Activated naive CD4-positive, alpha-beta T cell treated with anti-CD3 and anti-CD28 coated beads for 36 hours (primary cell): ENCODE results near the gene TNIP2. TPM values are rescaled to one million over a fixed set of nuclear protein-coding genes. Genes with fewer than 3 reads are reported as not detected.

ENCODE experiments used
- CTCF ChIA-PET: fragments of 350-600 bp; sonication (Branson Sonifier 250); formaldehyde crosslinking; loops from one replicate; lab custom pipeline; 2021; ENCODE audit warnings: antibody characterized with exemption; lab: Charles Lee
- DNase-seq: peaks from one replicate; pipeline ENCODE4 v3.0.0-alpha.2; 2020
- H3K27ac Mint-ChIP-seq: one replicate; pipeline ENCODE4 v1.8.0; 2021; ENCODE audit warnings: mild to moderate bottlenecking, mixed read lengths
- H3K27me3 Mint-ChIP-seq: one replicate; pipeline ENCODE4 v1.8.0; 2021; ENCODE audit warnings: low read depth, mixed read lengths
- H3K36me3 Mint-ChIP-seq: one replicate; pipeline ENCODE4 v1.8.0; 2021; ENCODE audit warnings: low read depth, mixed read lengths
- H3K4me1 Mint-ChIP-seq: one replicate; pipeline ENCODE4 v1.8.0; 2021; ENCODE audit warnings: low read depth, mixed read lengths
- H3K4me3 Mint-ChIP-seq: one replicate; pipeline ENCODE4 v1.8.0; 2021; ENCODE audit warnings: mild to moderate bottlenecking, moderate library complexity, mixed read lengths
- H3K9me3 Mint-ChIP-seq: one replicate; pipeline ENCODE4 v1.8.0; 2021; ENCODE audit warnings: mixed read lengths
- intact Hi-C: fragments of 100-400 bp; cut with micrococcal nuclease; formaldehyde crosslinking; loops from one replicate; pipeline ENCODE4 v1.15.1; 2023
- total RNA-seq, 2 experiments: library from RNA; stranded (reverse); gene quantifications; one replicate each; pipeline ENCODE4 v1.2.3, GENCODE V29; 2021

Gene TNIP2
- total RNA-seq, 2 experiments from 2014 or later = 54.2 to 55.0 TPM

DNA sequence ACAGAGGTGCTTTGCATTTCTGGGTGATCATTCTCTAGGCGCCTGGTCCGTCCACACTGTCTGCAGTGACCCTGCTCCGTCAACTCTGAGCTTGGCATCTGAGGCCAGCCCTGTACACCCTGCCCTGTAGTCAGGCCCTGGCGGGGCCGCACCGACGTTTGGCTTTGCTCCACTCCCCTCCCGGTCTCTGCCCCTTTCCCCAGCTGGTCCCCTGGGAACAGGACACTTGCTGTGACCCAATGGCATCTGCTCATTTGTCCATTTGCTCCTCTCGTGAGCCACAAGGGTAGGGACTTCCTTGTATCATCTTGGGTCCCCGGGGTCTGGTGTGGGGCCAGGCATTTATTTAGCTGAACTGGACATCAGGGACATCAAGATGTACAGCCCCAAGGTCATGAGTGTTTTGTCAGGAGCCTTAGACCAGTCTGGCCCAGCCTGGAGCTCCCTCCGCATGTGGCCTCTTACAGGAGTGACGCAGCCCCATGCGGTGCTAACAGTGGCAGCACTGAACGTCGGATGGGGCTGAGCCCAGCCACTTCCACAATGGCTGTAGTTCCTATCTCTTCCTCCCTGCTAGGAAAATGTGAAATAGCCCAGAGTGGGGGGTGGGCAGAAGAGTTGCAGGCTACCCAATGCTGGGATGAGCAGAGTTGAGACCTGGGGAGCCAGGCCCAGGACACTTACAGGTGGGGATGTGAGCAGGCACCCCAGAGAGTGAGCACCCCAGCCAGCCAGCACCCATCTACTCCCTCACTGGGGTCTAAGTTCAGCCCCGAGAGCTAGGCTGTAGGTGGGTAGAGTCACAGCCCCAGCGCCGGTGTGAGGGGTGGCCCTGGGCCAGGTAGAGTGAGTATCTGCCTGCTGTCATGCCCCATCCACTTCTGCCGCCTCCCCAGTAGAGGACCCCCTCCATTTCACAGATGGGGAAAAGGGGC, 34.7 kb upstream of the TNIP2 start:
- Mint-ChIP-seq H3K9me3 (no peaks in the 10 kb centered on the region), H3K36me3 (no peaks in the 10 kb centered on the region), H3K4me3 (no peak overlapping the region), H3K27me3 (no peaks in the 10 kb centered on the region), H3K27ac (no peak overlapping the region), H3K4me1 (peaks cover 49% of the 10 kb centered on the region)
- CTCF ChIA-PET = interaction anchor here (1.5 kb wide), 1 partner anchor 13 kb away, joined by 5 read pairs; no protein-coding TSS in a partner anchor
- DNase-seq = no peak
- intact Hi-C loops = no loop called here

DNA sequence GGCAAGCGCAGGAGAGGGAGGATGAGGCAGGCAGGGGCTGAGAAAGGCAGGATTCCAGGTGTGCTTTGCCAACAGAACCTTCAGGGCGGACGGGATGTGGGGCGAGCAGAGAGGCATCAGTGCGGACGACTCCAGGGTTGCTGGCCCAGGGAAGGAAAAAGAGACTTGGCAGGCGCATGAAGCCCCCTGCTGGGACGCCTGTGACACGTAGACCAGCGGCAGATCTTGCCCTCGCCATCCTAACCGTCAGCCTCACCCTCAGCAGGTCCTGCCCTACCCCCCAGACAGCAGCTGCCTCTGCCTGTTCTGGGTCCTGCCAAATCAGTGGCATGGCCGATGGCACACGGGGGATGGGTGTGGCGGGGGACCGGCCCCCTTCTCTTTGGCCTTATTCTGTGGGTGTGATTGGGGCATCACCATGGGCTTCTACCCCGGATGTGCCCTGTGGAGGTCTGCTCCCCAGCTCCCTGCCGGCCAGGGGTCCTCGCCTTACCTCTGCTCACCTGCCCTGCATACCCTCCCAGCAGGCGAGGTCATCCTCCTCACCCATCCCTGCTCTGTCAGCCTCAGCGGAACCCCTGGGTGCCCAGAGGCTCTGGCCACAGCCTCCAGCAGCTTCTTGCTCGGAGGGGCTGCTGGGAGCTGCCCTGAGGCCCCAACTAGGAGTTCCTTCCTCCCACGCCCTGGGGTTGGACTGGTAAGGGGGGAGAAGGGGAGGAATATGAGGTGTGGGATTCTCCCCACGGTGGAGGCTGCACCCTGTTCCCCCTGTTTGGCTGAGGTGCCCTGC, 33.9 kb upstream of the TNIP2 start:
- Mint-ChIP-seq H3K9me3 (no peaks in the 10 kb centered on the region), H3K4me3 (no peak overlapping the region), H3K36me3 (no peaks in the 10 kb centered on the region), H3K4me1 (peaks cover 50% of the 10 kb centered on the region), H3K27me3 (no peaks in the 10 kb centered on the region), H3K27ac (no peak overlapping the region)
- CTCF ChIA-PET = interaction anchor here (1.5 kb wide), 1 partner anchor 14 kb away, joined by 5 read pairs; no protein-coding TSS in a partner anchor
- intact Hi-C loops = no loop called here
- no peak for DNase-seq

DNA sequence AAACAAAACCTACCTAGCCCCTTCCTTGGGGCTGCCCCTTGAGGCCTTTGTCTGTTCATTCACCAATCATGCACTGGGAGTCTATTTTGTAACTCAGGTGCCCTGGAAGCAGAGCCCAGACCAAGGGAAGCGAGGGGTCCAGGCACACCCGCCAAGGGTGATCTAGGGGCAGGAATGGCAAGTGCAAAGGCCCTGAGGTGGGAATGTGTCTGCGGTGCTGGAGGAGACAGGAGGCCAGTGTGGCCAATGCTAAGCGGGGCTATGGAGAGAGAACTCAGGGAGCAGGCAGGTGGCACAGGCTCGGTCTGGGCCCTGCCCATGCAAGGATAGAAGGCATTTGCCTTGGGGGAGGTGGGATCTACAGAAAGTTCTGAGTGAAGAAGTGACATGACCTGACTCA, 33.2 kb upstream of the TNIP2 start:
- H3K4me3 Mint-ChIP-seq = no peak overlapping the region
- CTCF ChIA-PET = no interaction called here

GRCh38 chr4:2788532-2789103, 32.5 kb upstream of the TNIP2 start:
- no peak for DNase-seq
- Mint-ChIP-seq H3K9me3 (peaks cover 6% of the 10 kb centered on the region), H3K27ac (no peak overlapping the region), H3K4me1 (peaks cover 51% of the 10 kb centered on the region), H3K27me3 (no peaks in the 10 kb centered on the region), H3K4me3 (no peak overlapping the region), H3K36me3 (no peaks in the 10 kb centered on the region)
- CTCF ChIA-PET = no interaction called here
- intact Hi-C loops = no loop called here

More for the DNA sequence above, 33.2 kb upstream of the TNIP2 start:
- Mint-ChIP-seq H3K27me3 (no peaks in the 10 kb centered on the region), H3K27ac (no peak overlapping the region), H3K4me1 (peaks cover 49% of the 10 kb centered on the region), H3K36me3 (no peaks in the 10 kb centered on the region), H3K9me3 (no peaks in the 10 kb centered on the region)
- intact Hi-C loops = no loop called here
- no peak for DNase-seq

- peak overlapping the region; percentile 96 for H3K27ac Mint-ChIP-seq
- H3K36me3 Mint-ChIP-seq = no peaks in the 10 kb centered on the region
- no peaks in the 10 kb centered on the region for H3K27me3 Mint-ChIP-seq
- peaks cover 51% of the 10 kb centered on the region for H3K4me1 Mint-ChIP-seq
- H3K4me3 Mint-ChIP-seq = no peak overlapping the region
- CTCF ChIA-PET = no interaction called here
- no peak for DNase-seq
- peaks cover 9% of the 10 kb centered on the region for H3K9me3 Mint-ChIP-seq
- intact Hi-C loops = no loop called here
Measured at GRCh38 chr4:2788101-2788500, 32.0 kb upstream of the TNIP2 start.

GRCh38 chr4:2787230-2788100, 31.3 kb upstream of the TNIP2 start:
- Mint-ChIP-seq H3K36me3 (no peaks in the 10 kb centered on the region), H3K4me1 (peaks cover 52% of the 10 kb centered on the region), H3K27me3 (no peaks in the 10 kb centered on the region), H3K27ac (peak overlapping the region; percentile 96), H3K9me3 (peaks cover 13% of the 10 kb centered on the region), H3K4me3 (no peak overlapping the region)
- CTCF ChIA-PET = interaction anchor here (0.9 kb wide), 1 partner anchor 11 kb away, joined by 3 read pairs; no protein-coding TSS in a partner anchor
- DNase-seq = peak; percentile 73
- intact Hi-C loops = loop anchor here (2.0 kb wide), 2 partner anchors 25 to 51 kb away; no protein-coding TSS in a partner anchor

DNA sequence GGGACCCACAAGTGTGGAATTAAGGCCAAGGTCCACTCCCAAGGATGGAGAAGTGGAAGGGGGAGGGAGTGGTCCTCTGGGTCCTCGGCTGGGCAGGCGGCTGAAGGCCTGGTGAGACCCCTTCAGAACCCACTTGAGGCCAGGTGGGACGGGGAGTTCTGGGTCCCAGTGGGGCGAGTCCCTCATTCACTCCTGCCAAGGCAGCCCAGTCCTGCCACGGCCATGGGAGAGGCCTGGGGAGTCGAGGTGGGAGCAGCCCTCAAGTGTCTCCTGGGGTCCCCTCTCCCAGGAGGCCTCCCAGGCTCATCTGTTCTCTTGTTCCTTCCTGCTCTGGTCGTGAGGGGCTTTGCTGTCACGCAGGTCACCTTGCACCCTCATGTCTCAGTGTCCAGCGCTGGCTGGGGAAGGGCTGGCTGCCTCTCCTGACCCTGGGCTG, 30.7 kb upstream of the TNIP2 start:
- CTCF ChIA-PET = interaction anchor here (0.7 to 1.2 kb wide), 3 partner anchors 11 to 149 kb away, joined by 3 to 5 read pairs (median 3); no protein-coding TSS in a partner anchor
- no peak for DNase-seq
- H3K36me3 Mint-ChIP-seq = no peaks in the 10 kb centered on the region
- peak overlapping the region; percentile 96 for H3K27ac Mint-ChIP-seq
- peaks cover 16% of the 10 kb centered on the region for H3K9me3 Mint-ChIP-seq
- H3K4me3 Mint-ChIP-seq = no peak overlapping the region
- no peaks in the 10 kb centered on the region for H3K27me3 Mint-ChIP-seq
- intact Hi-C loops = loop anchor here (1.0 to 2.0 kb wide), 3 partner anchors 26 to 52 kb away; no protein-coding TSS in a partner anchor
- H3K4me1 Mint-ChIP-seq = peaks cover 52% of the 10 kb centered on the region

- no peaks in the 10 kb centered on the region for H3K36me3 Mint-ChIP-seq
- H3K9me3 Mint-ChIP-seq = peaks cover 17% of the 10 kb centered on the region
- intact Hi-C loops = loop anchor here (1.0 to 2.0 kb wide), 3 partner anchors 27 to 53 kb away; no protein-coding TSS in a partner anchor
- peak; percentile 90 for DNase-seq
- peaks cover 52% of the 10 kb centered on the region for H3K4me1 Mint-ChIP-seq
- no peaks in the 10 kb centered on the region for H3K27me3 Mint-ChIP-seq
- peak overlapping the region; percentile 96 for H3K27ac Mint-ChIP-seq
- CTCF ChIA-PET = interaction anchor here (0.6 to 1.2 kb wide), 6 partner anchors 13 to 192 kb away, joined by 3 to 5 read pairs (median 3); no protein-coding TSS in a partner anchor
- H3K4me3 Mint-ChIP-seq = no peak overlapping the region
Measured at GRCh38 chr4:2786152-2786671, 30.1 kb upstream of the TNIP2 start.

- peak; percentile 75 for DNase-seq
- no peaks in the 10 kb centered on the region for H3K36me3 Mint-ChIP-seq
- intact Hi-C loops = loop anchor here (1.0 to 2.0 kb wide), 3 partner anchors 27 to 53 kb away; no protein-coding TSS in a partner anchor
- CTCF ChIA-PET = interaction anchor here (0.6 to 1.2 kb wide), 5 partner anchors 13 to 193 kb away, joined by 3 to 5 read pairs (median 3); no protein-coding TSS in a partner anchor
- H3K4me1 Mint-ChIP-seq = peaks cover 52% of the 10 kb centered on the region
- no peaks in the 10 kb centered on the region for H3K27me3 Mint-ChIP-seq
- no peak overlapping the region for H3K4me3 Mint-ChIP-seq
- peaks cover 17% of the 10 kb centered on the region for H3K9me3 Mint-ChIP-seq
- H3K27ac Mint-ChIP-seq = peak overlapping the region; percentile 96
Measured at GRCh38 chr4:2785613-2786012, 29.5 kb upstream of the TNIP2 start.

DNA sequence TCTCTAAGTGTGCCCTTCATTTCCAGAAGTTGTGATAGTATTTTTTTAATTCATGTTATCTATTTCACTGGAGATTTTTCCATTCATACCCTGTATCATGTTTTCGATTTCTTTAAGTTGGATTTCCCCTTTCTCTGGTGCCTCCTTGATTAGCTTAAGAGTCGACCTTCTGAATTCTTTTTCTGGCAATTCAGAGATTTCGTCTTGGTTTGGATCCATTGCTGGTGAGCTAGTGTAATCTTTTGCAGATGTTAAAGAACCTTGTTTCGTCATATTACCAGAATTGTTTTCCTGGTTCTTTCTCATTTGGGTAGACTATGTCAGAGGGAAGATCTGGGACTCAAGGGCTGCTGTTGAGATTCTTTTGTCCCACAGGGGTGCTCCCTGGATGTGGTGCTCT, 27.7 kb upstream of the TNIP2 start:
- CTCF ChIA-PET = interaction anchor here (0.8 to 1.2 kb wide), 3 partner anchors 20 to 194 kb away, joined by 3 to 5 read pairs (median 3); no protein-coding TSS in a partner anchor
- H3K36me3 Mint-ChIP-seq = no peaks in the 10 kb centered on the region
- intact Hi-C loops = no loop called here
- DNase-seq = no peak
- H3K4me1 Mint-ChIP-seq = peaks cover 45% of the 10 kb centered on the region
- H3K9me3 Mint-ChIP-seq = peaks cover 17% of the 10 kb centered on the region
- H3K27ac Mint-ChIP-seq = peak overlapping the region; percentile 71
- H3K4me3 Mint-ChIP-seq = no peak overlapping the region
- H3K27me3 Mint-ChIP-seq = no peaks in the 10 kb centered on the region

GRCh38 chr4:2781911-2782310, 25.8 kb upstream of the TNIP2 start:
- intact Hi-C loops = no loop called here
- no peak for DNase-seq
- Mint-ChIP-seq H3K27me3 (no peaks in the 10 kb centered on the region), H3K4me3 (no peak overlapping the region), H3K27ac (no peak overlapping the region), H3K9me3 (peaks cover 17% of the 10 kb centered on the region), H3K4me1 (peaks cover 29% of the 10 kb centered on the region), H3K36me3 (no peaks in the 10 kb centered on the region)
- CTCF ChIA-PET = no interaction called here
